NT2/D1 (cell line): Measurements from ENCODE around the gene TPM2.
"Not testable (repeated sequence)": the region's sequence is repeated elsewhere in the genome, so short reads cannot be mapped to it uniquely, and the experiment has no call there.

Source experiments
- SUZ12 ChIP-seq: IDR thresholded peaks from 2 replicates; pipeline ENCODE4 v1.6.1; 2011; ENCODE audit not compliant: insufficient read length, insufficient read depth; ENCODE audit errors: extremely low read depth
- YY1 ChIP-seq: IDR thresholded peaks from 2 replicates; pipeline ENCODE4 v1.6.1; 2011; ENCODE audit not compliant: insufficient read length, insufficient read depth

- TF ChIP-seq SUZ12, YY1: not testable (repeated sequence)
These were observed 50.5 kb downstream of the TPM2 start for GRCh38 chr9:35639225-35639624.
